Glomerular visceral epithelial cell (primary cell): ENCODE measurements around the gene SHC4.
"Not testable (repeated sequence)": the region's sequence is repeated elsewhere in the genome, so short reads cannot be mapped to it uniquely, and the experiment has no call there.

Experiments used
- DNase-seq: peaks from one replicate; pipeline ENCODE4 v3.0.0-alpha.2; 2016; ENCODE audit errors: extremely low spot score

Gene SHC4

GRCh38 chr15:48796930-48797329, 166.8 kb downstream of the SHC4 start:
- peak; percentile 72 for DNase-seq

DNA sequence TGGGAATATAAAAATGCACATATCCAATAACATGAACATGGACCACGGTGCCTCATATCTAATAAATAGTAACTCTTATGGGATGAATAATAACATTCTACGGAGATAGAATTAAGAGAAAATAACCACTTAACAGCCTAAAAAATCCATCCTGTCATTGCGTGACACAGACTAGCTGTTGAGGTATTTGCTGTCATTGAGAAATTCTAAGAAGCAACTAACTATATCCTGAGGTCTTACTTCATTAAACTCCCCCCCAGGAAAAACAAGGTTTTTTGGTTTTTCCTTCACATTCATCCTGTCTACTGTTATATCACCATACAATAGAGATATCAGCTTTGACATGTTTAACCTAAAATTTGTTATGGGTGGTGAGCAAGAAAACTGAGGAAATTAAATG, 167.2 kb downstream of the SHC4 start:
- no peak for DNase-seq

DNA sequence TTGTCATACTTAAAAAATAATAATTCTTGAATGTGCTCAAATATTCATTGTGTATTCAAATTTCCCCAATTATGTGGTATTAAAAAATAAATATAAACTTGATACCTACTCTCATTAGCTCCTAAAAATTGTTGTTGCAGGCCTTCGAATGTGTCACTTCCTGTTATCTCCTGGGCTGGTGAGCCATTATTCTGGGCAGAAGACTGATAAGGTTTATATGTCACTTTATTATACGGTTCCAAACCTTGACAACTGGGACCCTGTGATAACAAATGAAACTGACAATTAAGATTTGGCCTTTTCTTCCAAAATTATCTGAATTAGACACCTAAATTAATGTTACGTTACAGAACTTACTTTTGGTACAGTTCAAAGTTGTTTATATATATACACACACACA, 167.8 kb downstream of the SHC4 start:
- DNase-seq, result no peak

DNA sequence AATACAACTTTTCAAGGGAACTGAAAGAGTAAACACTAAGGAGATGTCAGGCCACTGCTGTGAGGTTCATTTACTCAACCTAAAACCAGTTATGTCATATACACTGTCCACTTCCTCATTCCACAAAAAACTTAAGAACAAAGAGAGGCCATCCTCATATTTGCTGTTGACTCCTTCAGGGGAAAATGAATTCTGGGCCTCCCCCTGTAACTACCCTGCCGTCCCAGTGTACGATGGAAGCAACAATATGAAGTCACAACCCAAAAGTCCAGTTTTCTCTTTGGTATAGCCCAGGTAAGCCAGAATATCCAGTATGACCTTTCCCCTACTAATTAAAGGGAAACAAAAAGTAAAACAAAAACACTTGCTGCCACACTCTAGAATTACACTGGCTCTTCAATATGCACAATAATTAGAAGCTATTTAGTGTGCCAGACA, 169.0 kb downstream of the SHC4 start:
- DNase-seq, result peak; percentile 40

DNA sequence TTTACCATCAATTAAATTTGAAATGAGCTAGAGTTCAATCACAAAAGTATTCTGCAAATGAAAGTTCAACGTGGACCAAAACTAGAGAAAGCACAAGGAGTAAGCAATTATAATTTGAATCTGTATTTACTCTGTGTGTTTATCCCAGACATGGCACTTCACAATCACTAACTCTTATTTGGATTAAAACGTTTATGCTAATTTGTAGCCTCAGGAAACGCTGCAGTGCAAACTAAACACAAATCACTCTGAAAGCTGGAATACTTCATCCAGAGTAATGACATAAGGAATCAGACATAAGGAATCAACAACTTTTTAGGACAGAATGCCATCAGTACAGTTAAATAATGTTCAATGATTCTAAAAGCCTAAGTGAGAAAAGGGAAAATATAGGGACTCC, 171.3 kb downstream of the SHC4 start:
- DNase-seq, result no peak

GRCh38 chr15:48790466-48791115, 173.1 kb downstream of the SHC4 start:
- not testable (repeated sequence) for DNase-seq

DNA sequence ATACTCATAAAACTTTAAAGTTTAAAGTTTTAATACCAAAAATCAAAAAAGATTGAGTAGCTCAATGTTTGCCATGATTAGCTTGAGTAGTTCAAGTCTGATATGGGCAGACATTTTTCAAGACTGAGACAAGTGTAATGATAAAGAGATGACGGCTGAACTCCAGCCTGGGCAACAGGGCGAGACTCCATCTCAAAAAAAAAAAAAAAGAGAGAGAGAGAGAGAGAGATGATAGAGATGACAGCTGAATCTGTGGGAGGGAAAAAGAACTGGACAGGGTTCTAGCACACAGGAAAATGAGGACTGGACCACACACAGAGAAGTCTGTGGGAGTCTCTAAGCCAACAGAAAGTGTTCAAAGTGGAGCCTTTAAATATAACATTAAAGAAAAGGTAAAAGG, 178.0 kb downstream of the SHC4 start:
- DNase-seq, result no peak

- DNase-seq, result no peak
Observed at GRCh38 chr15:48785195-48785594, 178.5 kb downstream of the SHC4 start.

GRCh38 chr15:48784756-48785155, 179.0 kb downstream of the SHC4 start:
- no peak for DNase-seq

DNA sequence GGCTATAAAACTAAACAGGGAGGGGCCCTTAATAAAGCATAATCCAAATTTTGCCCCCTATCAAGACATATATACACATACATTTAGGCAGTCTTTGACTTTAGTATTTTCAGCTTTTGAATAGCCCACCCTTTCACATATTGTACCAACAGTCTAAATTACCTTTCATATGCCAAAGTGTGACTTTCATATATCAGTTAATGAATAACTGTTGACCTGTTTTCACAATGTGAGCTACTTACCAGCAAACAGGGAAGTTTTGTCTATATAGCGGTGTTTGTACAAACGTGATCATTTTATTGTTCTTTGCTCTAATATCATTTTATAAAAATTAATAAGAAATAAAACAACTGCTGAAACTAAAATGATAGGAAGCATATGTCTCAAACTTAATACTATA, 180.8 kb downstream of the SHC4 start:
- no peak for DNase-seq

GRCh38 chr15:48781481-48782081, 182.1 kb downstream of the SHC4 start:
- DNase-seq, result no peak

- DNase-seq, result no peak
Observed at GRCh38 chr15:48781017-48781416, 182.7 kb downstream of the SHC4 start.

- no peak for DNase-seq
Observed at GRCh38 chr15:48778331-48778730, 185.4 kb downstream of the SHC4 start.

DNA sequence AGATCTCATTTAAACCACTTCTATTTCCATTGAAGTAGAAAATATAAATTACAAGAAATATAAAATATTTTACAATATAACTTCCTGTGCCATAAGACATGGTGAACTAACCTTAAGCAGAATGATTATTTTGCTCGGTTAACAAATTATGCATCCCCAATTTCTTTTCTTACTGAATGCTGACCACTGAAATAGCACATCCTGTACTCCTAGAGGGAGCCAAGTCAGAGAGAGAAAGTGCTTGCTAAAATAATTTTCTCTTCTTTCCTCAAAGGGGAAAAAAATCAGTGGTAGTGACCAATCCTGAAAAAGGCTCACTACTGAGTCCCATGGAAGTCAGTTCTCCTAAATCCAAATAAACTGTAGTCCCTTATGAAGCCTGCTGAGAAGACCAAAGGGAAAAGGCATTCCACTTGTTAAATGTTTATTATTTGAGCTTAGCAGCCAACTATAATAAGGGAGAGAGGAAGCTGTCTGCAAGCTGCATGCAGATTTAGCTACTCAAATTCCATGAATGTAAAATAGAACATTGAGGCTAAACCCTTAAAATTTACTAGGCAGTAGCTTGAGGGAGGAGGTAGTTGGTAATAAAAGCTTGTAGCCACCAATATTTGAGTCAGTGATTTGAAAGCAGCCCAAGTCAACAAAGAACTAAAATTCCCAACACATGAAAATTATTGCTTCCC, 185.9 kb downstream of the SHC4 start:
- DNase-seq, result no peak

DNA sequence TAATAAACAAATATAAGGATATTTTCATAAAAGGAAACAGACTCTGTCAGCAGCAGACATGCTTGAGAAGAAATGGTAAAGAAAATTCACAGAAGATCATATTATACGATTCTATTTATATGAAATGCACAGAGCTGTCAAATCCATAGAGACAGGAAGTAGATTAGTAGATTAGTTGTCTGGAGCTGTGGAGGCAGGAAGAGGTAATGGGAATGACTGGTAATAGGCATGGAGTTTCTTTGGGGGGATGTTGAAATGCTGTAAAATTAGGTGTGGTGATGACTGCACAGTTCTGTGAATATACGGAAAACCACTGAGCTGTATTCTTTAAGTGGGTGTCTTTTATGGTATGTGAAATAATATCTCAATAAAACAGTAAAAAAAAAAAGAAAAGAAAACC, 188.2 kb downstream of the SHC4 start:
- no peak for DNase-seq

DNA sequence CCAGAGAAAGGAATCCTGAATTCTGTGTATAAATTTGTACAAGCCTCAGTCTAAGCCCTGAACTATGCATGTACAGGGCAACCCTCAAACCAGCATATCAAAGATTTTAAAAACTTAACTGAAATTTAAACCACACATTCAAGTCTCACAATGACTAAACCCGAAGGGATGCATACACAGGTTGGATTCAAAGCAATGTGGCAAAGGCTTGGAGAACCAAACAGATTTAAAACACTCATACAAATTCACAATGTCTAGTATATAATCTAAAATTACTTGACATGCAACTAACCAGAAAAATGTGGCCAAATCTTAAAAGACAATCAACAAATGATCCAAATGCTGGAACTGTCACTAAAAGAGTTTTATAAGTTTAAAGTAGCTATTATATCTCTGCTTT, 189.2 kb downstream of the SHC4 start:
- DNase-seq, result no peak
